IMR-90 (cell line): Measurements from ENCODE around the gene RNPEPL1. TPM values are rescaled to one million over a fixed set of nuclear protein-coding genes. Genes with fewer than 3 reads are reported as not detected.
"Not testable (repeated sequence)": the region's sequence is repeated elsewhere in the genome, so short reads cannot be mapped to it uniquely, and the experiment has no call there.

Experiments
- ATAC-seq: fragments of 200-7000 bp; cut with Tn5 transposase; 2 replicates; pipeline ENCODE4 v1.9.1; 2020; ENCODE audit warnings: low read depth, mild to moderate bottlenecking, moderate library complexity
- BruUV-seq: library from RNA; stranded (reverse); fragments of 400-500 nt; replicated peaks from 2 replicates; lab custom pipeline; 2021; lab: Mats Ljungman, UMichigan
- CTCF ChIA-PET: fragments of 300-600 bp; formaldehyde crosslinking; extraction: SDS; loops from one replicate; lab custom pipeline; 2021; ENCODE audit warnings: antibody characterized with exemption; lab: Yijun Ruan, JAX
- POLR2A ChIA-PET: fragments of 300-600 bp; sonication (Branson Sonifier 250); formaldehyde crosslinking; loops from one replicate; lab custom pipeline; 2022; ENCODE audit warnings: antibody characterized with exemption; ENCODE audit not compliant: unreplicated experiment; lab: Charles Lee
- DNase-seq: peaks from one replicate; pipeline ENCODE4 v3.0.0; 2013
- H2AFZ ChIP-seq: replicated peaks from 2 replicates; pipeline ENCODE3; 2013; ENCODE audit warnings: low read length, mild to moderate bottlenecking; ENCODE audit not compliant: poor library complexity
- H2AK5ac ChIP-seq: 2 replicates; pipeline ENCODE4 v1.6.1; 2013; ENCODE audit warnings: low read depth, low read length, inconsistent platforms
- H2AK9ac ChIP-seq: replicated peaks from 2 replicates; pipeline ENCODE3; 2013; ENCODE audit warnings: mild to moderate bottlenecking, low read depth, low read length, moderate library complexity; ENCODE audit not compliant: poor library complexity
- H2BK120ac ChIP-seq: 2 replicates; pipeline ENCODE4 v1.6.1; 2013; ENCODE audit warnings: low read depth, low read length, inconsistent platforms
- H2BK15ac ChIP-seq: 3 replicates; pipeline ENCODE4 v1.6.1; 2013; ENCODE audit warnings: low read depth, low read length, inconsistent platforms
- H2BK20ac ChIP-seq: 2 replicates; pipeline ENCODE4 v1.6.1; 2013; ENCODE audit warnings: low read depth, mild to moderate bottlenecking, inconsistent platforms, low read length, moderate library complexity
- H2BK5ac ChIP-seq: 2 replicates; pipeline ENCODE4 v1.6.1; 2013; ENCODE audit warnings: mild to moderate bottlenecking, low read depth, low read length, inconsistent platforms; ENCODE audit not compliant: poor library complexity, severe bottlenecking
- H3K14ac ChIP-seq: replicated peaks from 2 replicates; pipeline ENCODE4 v1.6.1; 2013; ENCODE audit warnings: low read depth, low read length, inconsistent platforms
- H3K18ac ChIP-seq: 2 replicates; pipeline ENCODE4 v1.6.1; 2013; ENCODE audit warnings: low read depth, low read length, control low read depth
- H3K23ac ChIP-seq: 2 replicates; pipeline ENCODE4 v1.6.1; 2013; ENCODE audit warnings: low read depth, low read length, inconsistent platforms
- H3K27ac ChIP-seq: 2 replicates; pipeline ENCODE4 v1.5.1; 2013; ENCODE audit warnings: mild to moderate bottlenecking, control low read depth, low read length; ENCODE audit not compliant: insufficient read depth
- H3K27me3 ChIP-seq: 2 replicates; pipeline ENCODE4 v1.6.1; 2013; ENCODE audit warnings: low read length; ENCODE audit not compliant: control insufficient read depth, insufficient read depth
- H3K36me3 ChIP-seq: 2 replicates; pipeline ENCODE4 v1.6.1; 2013; ENCODE audit warnings: low read length, mixed read lengths; ENCODE audit not compliant: control insufficient read depth, insufficient read depth
- H3K4ac ChIP-seq: 2 replicates; pipeline ENCODE4 v1.6.1; 2013; ENCODE audit warnings: low read depth, low read length, inconsistent platforms
- H3K4me1 ChIP-seq: 2 replicates; pipeline ENCODE4 v1.6.1; 2013; ENCODE audit warnings: low read length, mixed read lengths; ENCODE audit not compliant: control insufficient read depth, insufficient read depth
- H3K4me2 ChIP-seq: 2 replicates; pipeline ENCODE4 v1.6.1; 2013; ENCODE audit warnings: low read depth, mild to moderate bottlenecking, control low read depth, low read length, moderate library complexity
- H3K4me3 ChIP-seq: 2 replicates; pipeline ENCODE4 v1.5.1; 2013; ENCODE audit warnings: low read depth, mild to moderate bottlenecking, control low read depth, low read length, moderate library complexity; ENCODE audit not compliant: insufficient read depth
- H3K56ac ChIP-seq: 2 replicates; pipeline ENCODE4 v1.6.1; 2013; ENCODE audit warnings: low read length, inconsistent platforms; ENCODE audit not compliant: insufficient read depth; ENCODE audit errors: extremely low read depth
- H3K79me1 ChIP-seq, 2 experiments: 2 replicates each; pipeline ENCODE4 v1.6.1; 2013; ENCODE audit warnings: low read length in 2 of 2, inconsistent platforms in 1 of 2, low read depth in 1 of 2
- H3K9ac ChIP-seq: 2 replicates; pipeline ENCODE4 v1.6.1; 2013; ENCODE audit warnings: low read depth, low read length, control low read depth
- H3K9me1 ChIP-seq: 2 replicates; pipeline ENCODE4 v1.6.1; 2013; ENCODE audit warnings: low read length, inconsistent platforms; ENCODE audit not compliant: insufficient read depth
- H3K9me3 ChIP-seq: 2 replicates; pipeline ENCODE4 v1.6.1; 2013; ENCODE audit warnings: low read length; ENCODE audit not compliant: control insufficient read depth, insufficient read depth
- H4K20me1 ChIP-seq: 2 replicates; pipeline ENCODE4 v1.6.1; 2013; ENCODE audit warnings: low read length, inconsistent platforms; ENCODE audit not compliant: insufficient read depth
- H4K5ac ChIP-seq: 2 replicates; pipeline ENCODE4 v1.6.1; 2013; ENCODE audit warnings: mild to moderate bottlenecking, low read depth, low read length, control low read depth
- H4K8ac ChIP-seq, 2 experiments: 2 replicates each; pipeline ENCODE4 v1.6.1; 2013; ENCODE audit warnings: low read depth in 2 of 2, low read length in 2 of 2, control low read depth in 1 of 2, inconsistent platforms in 1 of 2
- H4K91ac ChIP-seq: 2 replicates; pipeline ENCODE4 v1.6.1; 2013; ENCODE audit warnings: low read depth, low read length, inconsistent platforms; ENCODE audit not compliant: insufficient read depth
- CEBPB ChIP-seq: IDR thresholded peaks from 2 replicates; pipeline ENCODE4 v1.6.1; 2012; ENCODE audit warnings: low read depth, low read length, improper control_type of control experiment
- MAFK ChIP-seq: IDR thresholded peaks from 2 replicates; pipeline ENCODE4 v1.6.1; 2012; ENCODE audit warnings: low read depth, low read length, improper control_type of control experiment
- MXI1 ChIP-seq: IDR thresholded peaks from 2 replicates; pipeline ENCODE4 v1.6.1; 2012; ENCODE audit warnings: low read depth, mild to moderate bottlenecking, low read length, moderate library complexity, borderline replicate concordance
- NFE2L2 ChIP-seq: fragments of 150-350 bp; IDR thresholded peaks from 2 replicates; pipeline ENCODE4 v1.6.1; 2016; ENCODE audit warnings: low read depth, mild to moderate bottlenecking, low read length
- POLR2A ChIP-seq: IDR thresholded peaks from 2 replicates; pipeline ENCODE4 v1.6.1; 2012; ENCODE audit warnings: mild to moderate bottlenecking, low read depth, low read length
- WGBS, 2 experiments: methylation state at CpG; one replicate each; pipeline versions ENCODE4 v1.1.5 to v1.1.7; 2013; ENCODE audit warnings: missing lambda C conversion rate in 2 of 2; ENCODE audit not compliant: insufficient read length in 1 of 2; ENCODE audit errors: extremely low coverage in 2 of 2; 5-methylcytosine and 5-hydroxymethylcytosine counted together
- dilution Hi-C: fragments of 300-500 bp; cut with HindIII; formaldehyde crosslinking; loops from one replicate; pipeline ENCODE4 v1.14.3; 2018; ENCODE audit warnings: low sequenced_read_pairs; ENCODE audit not compliant: unreplicated experiment
- in situ Hi-C: fragments of 300-500 bp; cut with MboI; formaldehyde crosslinking; loops from 3 replicates; pipeline ENCODE4 v1.14.3; 2019; ENCODE audit warnings: low sequenced_read_pairs, inconsistent platforms, mixed read lengths
- intact Hi-C: fragments of 100-400 bp; cut with micrococcal nuclease; formaldehyde crosslinking; loops from 2 replicates; pipeline ENCODE4 v1.10.0; 2022
- polyA plus RNA-seq, 3 experiments: library from polyadenylated mRNA; depleted of rRNA; stranded (reverse); fragments of >200 nt; gene quantifications; 2 replicates each; pipeline ENCODE4 v1.2.3, GENCODE V29; 2012; ENCODE audit warnings: low replicate concordance in 1 of 3
- total RNA-seq: library from RNA; depleted of rRNA; stranded (reverse); fragments of >200 nt; gene quantifications from 2 replicates; pipeline ENCODE4 v1.2.3, GENCODE V29; 2012

RNPEPL1 gene
- total and polyA plus RNA-seq, 2 of the 4 experiments (the other 2 are of a cell fraction) = 3.8 to 18.7 TPM

DNA sequence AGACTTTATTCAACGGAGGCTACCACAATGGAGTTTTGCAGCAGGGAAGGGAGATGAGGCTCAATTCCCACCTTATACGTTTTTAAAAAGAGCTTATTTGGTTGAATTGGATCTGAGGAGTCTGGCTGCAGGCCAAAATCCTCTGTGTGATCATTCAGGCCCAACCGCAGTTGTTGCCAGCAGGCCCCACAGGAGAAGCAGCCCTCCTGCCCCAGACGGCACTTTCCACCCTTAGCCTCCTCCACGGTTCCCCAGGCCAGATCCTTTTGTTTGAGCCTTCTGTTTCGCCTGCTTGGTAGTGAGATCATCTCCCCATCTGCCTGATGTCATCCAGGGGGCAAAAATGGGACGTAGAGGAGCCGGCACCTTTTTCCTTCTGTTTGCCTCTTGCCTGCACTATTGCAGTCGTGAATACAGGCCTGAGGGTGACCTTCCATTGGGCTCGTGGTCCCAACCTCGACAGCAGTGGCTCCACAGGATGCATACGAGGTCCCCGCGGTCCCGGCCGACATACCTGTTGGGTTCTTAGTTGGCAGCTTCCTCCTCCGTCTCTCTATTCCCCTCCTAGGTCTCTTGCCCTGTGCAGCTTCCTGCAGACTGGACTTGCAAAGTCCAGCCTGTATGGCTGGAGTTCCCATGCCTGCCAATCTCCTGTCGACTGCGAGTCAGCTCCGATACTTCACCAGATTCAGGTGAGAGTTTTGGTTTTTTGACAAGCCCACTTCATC, 47.7 kb downstream of the RNPEPL1 start:
- dilution Hi-C loops = no loop called here
- Histone ChIP-seq H3K4me1 (peaks cover 8% of the 10 kb centered on the region), H2BK20ac (no peak overlapping the region), H4K5ac (no peak overlapping the region), H3K9me3 (no peaks in the 10 kb centered on the region; the same call in none of the 2 replicates), H3K9me1 (no peaks in the 10 kb centered on the region), H3K79me1 (no peaks in the 10 kb centered on the region), H3K27me3 (no peaks in the 10 kb centered on the region), H3K14ac (no peak overlapping the region), H3K4ac (no peak overlapping the region), H2AFZ (no peak overlapping the region), H3K4me3 (no peak overlapping the region), H3K27ac (no peak overlapping the region), H2BK5ac (no peak overlapping the region), H3K4me2 (no peak overlapping the region), H3K18ac (no peak overlapping the region), H3K56ac (no peak overlapping the region), H4K8ac (no peak overlapping the region), H3K23ac (no peak overlapping the region), H3K9ac (no peak overlapping the region), H3K36me3 (no peaks in the 10 kb centered on the region), H2AK5ac (no peak overlapping the region), H4K20me1 (no peaks in the 10 kb centered on the region), H4K91ac (no peak overlapping the region), H2BK120ac (no peak overlapping the region), H2BK15ac (no peak overlapping the region), H2AK9ac (no peak overlapping the region)
- in situ Hi-C loops = no loop called here
- WGBS, 2 experiments = 59% methylated on average over 7 of the region's 20 CpGs; no CpG with 5 or more reads in 1 of the 2 experiments
- BruUV-seq = no TSS peak
- TF ChIP-seq MAFK = no peak
- no peak for TF ChIP-seq MXI1
- TF ChIP-seq CEBPB = no peak
- no peak for TF ChIP-seq POLR2A
- no peak for TF ChIP-seq NFE2L2
- DNase-seq = no peak
- POLR2A ChIA-PET = no interaction called here
- no peak for ATAC-seq
- intact Hi-C loops = no loop called here
- CTCF ChIA-PET = no interaction called here

DNA sequence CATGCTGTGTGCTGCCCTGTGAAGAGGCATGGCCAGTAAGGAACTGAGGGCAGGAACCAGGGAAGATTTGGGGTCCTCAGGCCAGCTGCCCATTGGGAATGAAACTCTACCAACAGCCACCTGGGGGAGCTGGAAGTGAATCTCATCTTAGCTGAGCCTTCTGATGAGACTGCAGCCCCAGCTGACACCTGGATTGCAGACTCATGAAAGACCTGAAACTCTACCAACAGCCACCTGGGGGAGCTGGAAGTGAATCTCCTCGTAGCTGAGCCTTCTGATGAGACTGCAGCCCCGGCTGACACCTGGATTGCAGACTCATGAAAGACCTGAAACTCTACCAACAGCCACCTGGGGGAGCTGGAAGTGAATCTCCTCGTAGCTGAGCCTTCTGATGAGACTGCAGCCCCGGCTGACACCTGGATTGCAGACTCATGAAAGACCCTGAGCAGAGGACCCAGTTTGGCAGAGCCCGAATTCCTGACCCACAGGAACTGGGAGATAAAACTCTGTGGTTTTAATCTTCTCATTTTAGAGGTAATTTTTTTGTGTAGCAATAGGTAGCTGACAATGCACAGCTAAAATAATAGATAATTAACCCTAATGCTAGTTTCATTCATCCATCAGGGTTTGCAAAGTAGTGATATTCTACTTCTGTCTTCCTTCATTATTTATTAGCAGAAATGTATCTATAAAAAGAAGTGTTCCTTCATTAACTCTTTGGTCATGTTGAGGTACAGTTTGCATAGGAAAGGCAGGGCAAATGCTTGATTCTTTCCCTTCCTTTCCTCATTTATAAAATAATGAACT, 48.8 kb downstream of the RNPEPL1 start:
- H4K8ac ChIP-seq, H3K9me3 ChIP-seq, H3K14ac ChIP-seq, H3K4me1 ChIP-seq, H2BK20ac ChIP-seq, H2AK5ac ChIP-seq, H3K27me3 ChIP-seq, H3K9ac ChIP-seq, H3K79me1 ChIP-seq, H3K36me3 ChIP-seq, ATAC-seq, DNase-seq, H3K27ac ChIP-seq, H3K9me1 ChIP-seq, POLR2A ChIA-PET, H4K5ac ChIP-seq, H3K56ac ChIP-seq, H2BK5ac ChIP-seq, H4K91ac ChIP-seq, H3K4me2 ChIP-seq, intact Hi-C loops, dilution Hi-C loops, H3K23ac ChIP-seq, H2BK120ac ChIP-seq, H4K20me1 ChIP-seq, H2BK15ac ChIP-seq, in situ Hi-C loops, H2AFZ ChIP-seq, H3K4ac ChIP-seq, BruUV-seq, H3K4me3 ChIP-seq, H2AK9ac ChIP-seq, H3K18ac ChIP-seq: not testable (repeated sequence)
- WGBS, 2 experiments = no CpG with 5 or more reads among the region's 5 CpGs
- CTCF ChIA-PET = interaction anchor here (0.6 kb wide), 1 partner anchor 32 kb away, joined by 3 read pairs; no protein-coding TSS in a partner anchor
